ENCODE data around the gene SHC3.

Gene SHC3

DNA sequence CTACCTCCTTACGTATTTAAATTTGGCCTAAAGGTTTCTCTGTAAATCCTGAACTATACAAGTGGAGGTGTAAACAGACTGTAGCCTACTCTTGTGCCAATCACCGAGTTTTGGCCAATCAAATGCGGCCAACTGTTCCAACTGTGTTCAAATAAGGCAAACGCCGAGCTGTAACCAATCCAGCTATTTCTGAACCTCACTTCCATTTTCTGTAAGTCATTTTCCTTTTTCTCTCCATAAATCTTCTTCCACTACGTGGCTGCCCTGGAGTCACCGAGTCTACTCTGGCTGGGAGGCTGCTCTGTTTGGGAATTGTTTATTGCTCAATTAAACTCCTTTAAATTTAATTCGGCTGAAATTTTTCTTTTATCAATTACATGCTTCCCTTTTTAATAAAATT lies 129.0 kb downstream of the SHC3 start:
- DNase-seq: no peak

DNA sequence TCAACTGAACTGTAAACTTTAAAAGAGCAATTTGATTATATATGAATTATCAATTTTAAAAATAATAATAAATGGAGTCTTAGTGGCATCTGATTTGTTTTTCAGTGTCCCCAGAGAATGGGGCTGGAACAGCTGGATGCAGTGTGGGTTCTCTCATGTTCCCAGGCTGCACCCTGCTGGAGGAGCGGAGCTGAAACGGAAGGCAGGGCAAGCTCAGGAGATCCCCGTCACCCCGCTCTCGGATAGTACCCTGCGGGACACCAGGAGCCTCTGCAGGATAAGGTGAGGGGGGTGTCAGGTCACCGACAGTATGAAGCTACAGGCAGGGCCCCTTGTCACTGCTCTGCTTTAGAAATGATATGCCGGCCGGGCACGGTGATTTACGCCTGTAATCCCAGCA lies 130.0 kb downstream of the SHC3 start:
- no peak for DNase-seq

DNA sequence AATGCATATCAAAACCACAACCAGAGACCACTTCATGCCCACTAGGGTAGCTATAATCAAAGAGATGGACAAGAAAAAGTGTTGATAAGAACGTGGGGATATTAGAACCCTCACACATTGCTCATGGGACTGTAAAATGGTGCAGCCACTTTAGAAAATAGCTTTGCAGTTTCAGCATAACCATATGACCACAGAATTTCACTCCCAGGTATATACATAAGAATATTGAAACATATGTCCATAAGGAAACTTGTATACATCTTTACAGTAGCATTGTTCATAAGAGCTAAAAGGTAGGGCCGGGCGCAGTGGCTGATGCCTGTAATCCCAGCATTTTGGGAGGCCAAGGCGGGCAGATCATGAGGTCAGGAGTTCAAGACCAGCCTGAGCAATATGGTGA lies 131.0 kb downstream of the SHC3 start:
- DNase-seq: no peak

DNA sequence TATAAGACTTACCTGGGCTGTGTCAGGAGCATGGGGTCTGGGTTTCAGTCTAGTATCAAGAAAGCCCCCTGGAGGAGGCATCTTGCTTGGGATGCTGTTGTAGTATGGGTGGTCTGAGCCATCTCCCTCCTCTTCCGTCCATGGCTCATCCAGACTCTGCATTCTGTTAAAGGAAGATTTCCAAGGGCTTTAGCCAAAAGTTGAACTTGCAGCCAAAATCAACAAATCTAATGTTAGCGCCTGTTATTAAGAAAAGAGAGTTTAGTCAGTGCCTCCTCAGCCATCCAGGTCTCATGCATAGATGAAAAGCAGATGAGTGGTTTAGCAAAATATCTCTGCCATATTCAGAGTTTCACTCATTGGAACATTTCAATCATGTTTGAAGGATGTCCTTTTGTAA lies 131.8 kb downstream of the SHC3 start:
- no peak for DNase-seq

DNA sequence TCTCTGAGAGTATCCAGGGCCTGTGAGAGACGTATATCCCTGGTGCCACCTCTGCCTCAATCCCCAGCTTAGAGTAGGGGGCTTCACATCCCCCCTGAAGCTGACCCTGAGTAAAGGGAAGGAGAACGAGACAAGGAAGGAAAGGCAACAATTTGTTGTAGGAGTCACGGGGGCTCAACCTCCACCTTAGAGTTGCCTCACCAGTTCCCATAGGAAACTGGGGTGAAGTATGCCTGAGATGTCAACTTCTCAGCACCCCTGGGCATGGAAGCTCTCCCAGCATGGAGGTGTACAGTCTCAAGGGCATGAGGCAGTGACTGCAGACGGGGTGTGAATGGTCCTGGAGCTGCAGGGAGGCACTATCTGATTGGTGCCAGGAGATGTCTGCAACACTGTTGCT lies 133.7 kb downstream of the SHC3 start:
- no peak for DNase-seq

DNA sequence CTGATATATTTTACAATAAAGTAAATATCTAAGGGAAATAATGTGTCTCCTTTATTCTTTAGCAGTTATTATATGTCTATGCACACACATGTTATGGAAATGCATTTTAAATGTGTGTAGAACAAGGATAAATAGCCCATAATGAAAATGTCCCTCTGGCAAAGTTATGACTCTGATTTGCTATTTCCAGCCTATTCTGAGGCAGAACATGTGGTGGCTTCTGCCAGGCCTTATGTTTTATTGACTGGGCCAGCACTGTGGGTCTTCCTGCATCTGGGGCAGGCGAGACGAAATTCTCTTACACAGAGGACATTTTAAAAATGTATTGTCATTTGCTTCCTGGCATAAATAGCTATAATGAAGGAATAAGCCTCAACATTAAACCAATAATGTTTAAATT lies 134.5 kb downstream of the SHC3 start:
- DNase-seq: no peak

DNA sequence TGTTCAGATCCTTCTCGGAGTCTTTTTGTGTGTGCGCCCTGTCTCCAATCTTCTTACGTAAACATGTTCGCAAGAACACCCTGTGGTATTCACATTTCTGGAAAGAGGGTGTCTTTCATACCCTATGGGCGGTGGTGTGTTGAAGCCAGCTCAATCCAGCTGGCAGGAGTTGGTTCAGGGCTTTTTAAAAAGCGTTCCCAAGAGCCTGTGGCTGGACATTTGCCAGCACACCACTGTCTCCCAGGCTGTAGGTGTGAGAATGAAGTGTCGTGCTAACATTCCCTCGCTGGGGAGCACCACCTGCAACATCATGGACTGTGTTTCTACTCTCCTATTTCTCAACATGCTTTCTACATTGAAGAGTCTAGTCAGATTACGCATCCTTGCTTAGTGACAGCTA lies 135.6 kb downstream of the SHC3 start:
- no peak for DNase-seq

DNA sequence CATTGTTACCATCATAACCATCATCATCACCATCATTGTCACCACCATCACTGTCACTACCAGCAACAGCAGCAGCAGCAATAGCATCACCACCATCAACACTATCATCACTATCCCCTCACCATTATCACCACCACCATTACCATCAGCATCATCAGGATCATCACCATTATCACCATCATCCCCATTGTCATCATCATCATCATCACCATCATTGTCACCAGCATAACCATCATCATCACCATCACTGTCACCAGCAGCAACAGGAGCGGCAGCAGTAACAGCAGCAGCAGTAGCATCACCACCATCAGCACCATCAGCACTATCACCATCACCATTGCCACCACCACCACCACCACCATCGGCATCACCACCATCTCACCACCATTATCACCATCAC lies 139.0 kb downstream of the SHC3 start:
- no peak for DNase-seq

DNA sequence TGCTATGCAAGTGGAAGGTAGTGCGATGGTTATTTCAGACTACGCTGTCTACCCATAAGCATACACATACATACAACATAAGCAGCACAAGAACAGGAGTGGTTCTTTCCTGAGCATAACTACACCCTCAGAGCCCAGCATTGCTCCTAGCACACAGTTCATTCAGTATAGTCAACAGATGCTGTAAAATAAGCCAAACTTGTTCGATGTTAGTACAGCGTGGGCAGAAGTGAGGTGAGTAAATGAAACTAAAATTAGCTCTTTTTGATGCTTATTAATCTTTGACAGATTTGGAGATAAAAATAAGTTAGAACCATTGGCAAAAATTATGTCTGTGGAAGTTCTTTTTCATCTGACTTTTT lies 139.5 kb downstream of the SHC3 start:
- no peak for DNase-seq

DNA sequence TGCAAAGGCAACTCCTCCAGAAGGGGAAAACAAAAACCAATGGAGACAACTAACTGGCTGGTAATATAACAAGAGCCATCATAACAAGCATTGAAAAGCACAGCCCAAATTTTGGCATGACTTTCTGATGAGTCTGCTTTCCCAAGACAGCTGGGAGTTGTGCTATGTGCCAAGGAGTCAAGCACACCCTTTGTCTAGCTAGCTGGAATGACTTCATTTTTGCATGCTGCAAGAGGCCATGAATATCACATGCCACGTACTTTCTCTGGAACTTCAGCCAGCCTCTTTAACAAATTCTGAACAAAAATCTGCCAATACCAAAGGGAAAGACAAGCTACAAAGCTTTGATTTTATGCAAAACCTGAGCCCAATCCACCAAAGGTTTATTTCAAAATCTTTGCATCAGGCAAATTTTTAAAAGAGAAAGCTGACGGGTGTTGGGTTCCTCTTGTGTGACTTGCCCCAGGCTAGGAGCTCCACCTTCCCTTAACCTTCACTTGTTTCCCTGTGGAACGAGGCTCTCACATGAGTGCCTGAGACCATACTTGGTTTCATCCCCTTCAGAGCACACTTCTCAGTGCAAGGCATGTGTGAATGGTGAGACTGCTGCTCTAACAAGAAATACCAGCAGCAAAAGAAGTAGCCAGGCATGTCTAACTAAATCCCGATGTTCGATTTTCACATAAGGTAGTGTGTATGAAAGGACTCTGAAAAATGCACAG lies 140.1 kb downstream of the SHC3 start:
- DNase-seq: no peak

DNA sequence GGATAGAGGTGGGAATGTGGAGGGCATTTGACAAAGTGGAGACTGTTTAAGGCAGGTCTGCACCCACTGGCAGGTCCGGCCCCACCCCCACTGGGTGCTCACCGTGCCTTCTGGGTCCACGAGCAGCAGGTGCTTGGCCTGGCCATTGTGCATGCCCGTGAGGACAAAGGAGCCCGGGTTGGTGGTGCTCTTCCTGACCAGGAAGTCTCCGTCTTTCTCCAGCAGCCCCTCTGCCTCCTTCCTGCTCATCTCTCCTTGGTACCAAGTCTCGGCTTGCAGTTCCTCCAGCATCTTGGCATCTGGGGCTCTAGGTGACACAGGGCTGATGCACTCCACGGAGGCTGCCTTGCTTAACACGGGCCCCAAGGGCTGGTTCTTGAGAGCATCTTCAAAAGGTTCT lies 140.7 kb downstream of the SHC3 start:
- no peak for DNase-seq

DNA sequence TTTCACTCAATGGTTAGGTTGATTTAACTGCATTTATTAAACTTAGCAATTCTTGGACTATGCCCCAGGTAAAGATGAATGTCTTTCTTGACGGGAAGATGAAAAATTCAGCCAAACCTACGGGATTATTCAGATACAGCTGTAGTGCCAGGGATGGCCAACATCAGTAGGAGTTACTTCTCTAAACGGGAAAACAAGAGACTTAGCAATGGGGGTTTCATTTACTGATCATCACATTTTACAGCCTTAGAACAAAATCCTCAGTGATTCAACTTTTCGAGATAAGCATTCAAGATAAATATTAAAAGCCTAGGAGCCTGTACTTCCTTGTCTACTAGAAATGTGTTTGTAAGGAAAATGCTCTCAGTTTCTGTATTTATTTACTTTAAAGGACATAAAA lies 141.3 kb downstream of the SHC3 start:
- DNase-seq: no peak

DNA sequence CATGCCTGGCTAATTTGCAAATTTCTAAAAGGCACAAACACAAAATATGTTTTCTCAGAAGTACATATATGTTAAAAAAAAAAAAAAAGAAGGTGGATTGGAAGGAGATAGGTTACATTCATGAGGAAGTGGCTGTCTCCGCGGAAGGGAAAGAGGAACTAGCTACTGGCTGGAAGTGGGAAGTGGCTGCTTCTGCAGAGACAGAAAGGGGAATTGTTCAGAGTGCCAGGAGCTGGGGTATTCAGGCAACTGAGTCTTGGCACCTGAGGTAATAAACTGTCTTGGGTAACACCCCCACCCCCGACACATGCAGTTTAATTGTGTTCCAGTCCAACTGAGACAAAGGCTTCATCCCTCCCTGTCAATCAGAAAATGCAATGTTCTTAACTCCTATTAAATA lies 141.7 kb downstream of the SHC3 start:
- no peak for DNase-seq

DNA sequence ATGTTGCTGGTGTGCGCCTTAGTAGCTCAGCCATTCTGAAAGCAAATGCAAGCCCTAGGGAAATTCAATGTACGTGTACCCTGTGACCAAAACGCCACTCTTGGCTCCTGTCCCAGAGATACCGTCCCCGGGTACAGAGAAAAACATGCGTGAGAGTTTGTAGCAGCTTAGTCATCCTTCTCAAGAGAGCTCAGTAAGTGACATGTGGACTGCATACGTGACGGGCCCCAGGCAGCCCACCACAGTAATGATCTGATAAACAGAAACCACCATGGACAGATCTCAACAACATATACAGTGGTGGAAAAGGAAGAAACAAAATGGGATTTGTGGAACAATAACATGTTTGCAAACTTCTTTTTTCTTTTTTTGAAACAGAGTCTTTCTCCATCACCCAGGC lies 142.2 kb downstream of the SHC3 start:
- no peak for DNase-seq

DNA sequence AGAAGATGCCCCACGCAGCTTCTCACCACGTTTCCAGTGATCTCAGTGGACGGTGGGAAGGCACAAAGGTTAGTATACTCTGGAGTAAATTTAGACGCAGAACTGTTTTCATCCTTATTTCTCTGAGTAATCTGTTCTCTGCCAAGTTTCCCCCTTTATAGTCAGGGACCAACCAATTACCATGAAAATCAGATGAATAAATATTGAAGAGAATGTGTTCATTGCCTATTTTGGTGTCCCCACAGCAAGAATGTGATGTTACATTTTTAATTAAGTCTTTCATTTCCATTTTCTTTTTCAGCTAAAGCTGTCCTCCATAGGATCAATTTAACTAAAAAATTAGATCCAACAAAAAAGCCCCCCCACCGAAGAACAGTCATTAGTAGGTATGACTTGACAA lies 146.0 kb downstream of the SHC3 start:
- no peak for DNase-seq

DNA sequence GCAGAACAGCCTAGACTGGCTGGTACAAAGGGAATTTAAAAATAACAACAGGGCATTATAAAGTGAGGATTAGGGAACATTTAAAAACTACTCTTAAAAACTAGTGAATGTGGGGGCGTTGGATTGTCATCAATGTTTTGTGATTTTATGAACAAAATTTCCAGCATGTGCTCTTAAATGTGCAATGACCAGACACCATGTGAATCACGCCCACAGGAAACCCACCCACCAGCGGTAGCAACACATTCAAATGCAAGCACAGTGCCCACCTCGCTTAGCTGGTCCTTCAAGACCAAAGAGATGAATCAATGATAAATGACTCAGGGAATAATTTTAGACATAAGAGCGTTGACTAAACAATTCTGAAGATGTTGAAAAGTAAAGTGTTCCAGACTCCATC lies 146.4 kb downstream of the SHC3 start:
- DNase-seq: no peak

DNA sequence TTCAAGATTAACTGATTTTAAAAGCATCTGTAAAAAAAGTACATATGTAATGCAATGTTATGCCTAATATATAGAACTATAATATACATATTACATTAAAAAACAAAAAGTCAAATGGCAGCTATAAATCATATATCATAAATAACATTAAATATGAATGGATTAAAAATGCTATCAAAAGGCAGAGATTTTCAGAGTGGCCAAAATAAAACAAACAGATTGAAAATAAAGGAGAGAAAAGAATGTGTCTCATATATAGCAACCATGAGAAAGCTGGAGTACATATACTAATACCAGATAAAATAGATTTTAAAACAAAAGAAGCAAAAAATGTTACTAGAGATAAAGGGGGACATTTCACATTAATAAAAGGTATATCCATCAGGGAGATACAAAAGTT lies 148.8 kb downstream of the SHC3 start:
- no peak for DNase-seq

DNA sequence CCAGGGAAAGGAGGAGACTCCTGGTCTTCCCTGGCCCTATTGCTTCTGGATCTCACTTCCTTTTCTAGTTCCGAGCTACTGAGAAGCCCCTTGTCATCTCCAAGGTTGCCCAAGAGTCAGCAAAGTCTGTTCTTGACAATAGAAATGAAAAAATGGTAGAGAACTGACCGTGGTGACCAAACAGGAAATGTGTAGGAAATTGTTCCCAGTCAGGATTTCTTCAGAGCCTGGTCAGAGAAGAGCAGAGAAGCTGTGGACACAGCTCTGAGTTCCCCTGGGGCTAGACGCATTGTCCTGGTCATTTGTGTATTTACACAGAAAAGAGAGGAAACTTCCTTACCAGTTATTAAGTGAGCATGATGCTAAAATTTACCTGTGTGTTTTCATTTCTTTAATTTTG lies 151.7 kb downstream of the SHC3 start:
- DNase-seq: no peak

DNA sequence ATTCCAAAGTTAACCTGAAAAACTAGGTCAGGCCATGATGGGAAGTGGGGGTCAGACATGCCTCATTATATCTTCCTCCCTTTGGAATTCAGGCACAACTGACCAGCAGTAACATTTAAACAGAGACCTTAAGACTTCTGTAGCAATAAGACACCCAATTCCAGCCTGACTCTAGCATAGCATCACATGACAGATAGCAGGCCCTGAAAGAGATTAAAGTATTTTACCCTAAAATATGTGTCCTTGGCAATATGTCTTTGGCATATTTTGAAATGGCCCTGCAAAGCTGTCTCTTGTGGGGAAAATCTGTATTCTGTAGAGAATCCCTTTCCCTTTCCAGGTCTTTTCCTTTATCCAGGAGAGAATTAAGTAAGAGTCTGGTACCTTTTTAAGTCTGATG lies 153.1 kb downstream of the SHC3 start:
- DNase-seq: no peak

DNA sequence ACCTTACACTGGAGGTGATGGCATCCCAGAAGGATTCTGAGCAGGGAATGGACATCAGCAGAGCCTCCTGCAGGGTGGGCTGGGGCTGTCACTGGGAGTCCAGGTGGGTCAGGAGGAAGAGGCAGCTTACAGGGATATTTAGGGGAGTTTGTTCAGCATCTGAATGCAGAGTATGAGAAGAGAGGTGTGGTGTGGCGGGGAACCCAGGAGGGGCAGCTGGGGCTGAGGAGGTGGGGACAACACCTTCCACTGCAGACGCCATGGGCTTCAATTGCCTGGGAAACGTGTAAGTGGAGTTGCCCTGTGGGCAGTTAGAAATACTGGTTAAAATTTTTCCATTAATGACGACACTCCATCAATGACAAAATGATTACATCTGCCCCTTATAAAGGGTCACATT lies 153.9 kb downstream of the SHC3 start:
- no peak for DNase-seq

DNA sequence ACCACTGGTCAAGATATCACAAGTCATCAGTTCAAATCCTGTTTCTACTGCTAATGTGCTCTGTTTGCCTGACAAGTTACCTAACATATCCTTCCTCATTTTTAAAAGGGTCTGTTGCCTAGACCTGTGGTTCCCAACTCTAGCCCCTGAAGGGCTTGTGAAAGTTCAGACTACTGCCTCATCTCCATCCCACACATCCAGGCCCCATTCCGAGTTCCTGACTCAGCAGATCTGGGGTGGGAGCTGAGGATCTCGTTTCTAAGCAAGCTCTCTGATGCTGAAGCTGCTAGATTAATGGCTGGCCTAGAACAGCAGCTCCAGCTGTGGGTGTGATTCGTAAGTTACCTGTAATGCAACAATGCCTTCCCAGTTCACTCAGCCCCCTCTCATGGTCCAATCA lies 154.9 kb downstream of the SHC3 start:
- no peak for DNase-seq

DNA sequence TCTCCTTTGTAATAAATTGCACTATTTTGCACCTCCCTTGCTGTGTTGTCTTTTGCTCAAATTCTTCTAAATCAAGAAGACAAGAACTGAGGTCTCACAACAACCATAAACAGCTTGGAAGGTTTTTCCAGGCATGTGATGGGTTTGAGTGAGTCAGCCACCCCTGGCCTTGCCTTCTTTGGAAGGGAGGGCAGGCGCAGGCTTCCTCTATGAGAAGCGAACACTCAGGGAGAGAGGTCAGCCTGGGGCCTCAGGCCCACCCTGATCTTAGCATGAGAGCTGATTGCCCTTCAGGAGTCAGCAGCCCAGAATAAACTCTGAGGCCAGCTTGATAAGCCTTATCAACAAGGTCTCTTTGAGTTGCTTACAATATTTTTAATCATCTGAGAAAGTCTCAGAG lies 155.7 kb downstream of the SHC3 start:
- no peak for DNase-seq

DNA sequence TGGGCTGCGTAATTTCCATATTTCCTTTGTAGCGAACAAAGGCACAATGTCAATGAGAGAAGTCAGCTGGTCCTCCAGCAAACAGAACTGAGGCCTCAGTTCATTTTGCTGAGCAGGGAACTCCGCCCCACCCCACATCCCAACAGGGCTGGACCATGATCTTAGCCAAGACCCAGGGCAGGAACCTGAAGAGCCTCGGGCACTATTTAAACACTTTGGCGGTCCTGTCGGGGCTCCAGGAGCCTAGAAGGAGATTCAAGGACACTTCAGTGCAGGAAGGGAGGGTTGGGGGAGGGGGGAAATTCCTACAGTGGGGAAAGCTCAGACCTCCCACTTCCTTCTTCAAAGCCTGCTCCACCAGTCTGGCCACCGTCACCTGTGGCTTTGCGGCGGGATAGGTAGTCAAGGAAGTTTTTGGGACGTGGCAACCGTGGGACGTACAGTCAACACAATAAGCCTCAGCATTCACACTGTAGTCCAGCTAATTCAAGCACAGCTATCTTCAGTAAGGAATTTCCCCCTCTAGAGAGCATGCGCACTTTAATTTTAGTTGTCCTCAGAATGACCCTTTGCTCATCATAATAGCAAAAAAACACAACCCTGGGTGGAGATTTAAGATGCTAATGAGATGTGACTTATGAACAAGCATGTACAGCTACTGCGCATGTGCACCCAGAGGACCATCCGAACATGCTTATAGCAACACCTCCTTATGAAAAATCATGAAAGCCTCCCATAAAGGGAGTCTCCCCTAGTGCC lies 156.4 kb downstream of the SHC3 start:
- DNase-seq: no peak

DNA sequence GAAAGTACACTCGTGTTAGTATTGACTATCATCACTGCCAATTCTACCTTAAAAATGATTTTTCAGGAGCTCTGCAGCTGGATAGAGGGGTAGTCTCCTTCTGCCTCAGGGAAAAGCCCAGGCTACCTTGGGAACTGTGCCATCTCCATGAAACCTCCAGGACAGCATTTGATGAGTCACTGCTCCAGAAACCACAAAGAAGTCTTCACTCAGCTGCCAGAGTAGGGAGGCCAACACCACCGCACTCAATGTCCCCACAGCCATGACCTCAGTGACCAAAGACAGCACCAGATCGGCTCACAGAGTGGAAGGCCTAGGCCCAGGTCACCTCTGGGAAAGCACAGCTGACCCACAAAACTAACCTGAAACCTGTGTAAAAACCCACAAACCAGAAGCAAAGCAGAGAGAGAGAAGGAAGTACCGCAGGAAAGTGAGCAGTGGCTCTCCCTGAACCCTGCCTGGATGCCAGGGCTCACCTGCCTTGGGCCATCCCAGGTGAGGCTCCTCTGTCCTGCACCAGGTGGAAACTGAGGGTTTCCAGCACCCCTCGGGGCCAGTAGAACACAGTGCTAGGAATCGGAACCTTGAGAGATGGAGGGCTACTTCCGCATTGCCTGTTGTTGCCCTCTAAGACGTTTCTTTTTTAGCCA lies 157.3 kb downstream of the SHC3 start:
- DNase-seq: no peak

DNA sequence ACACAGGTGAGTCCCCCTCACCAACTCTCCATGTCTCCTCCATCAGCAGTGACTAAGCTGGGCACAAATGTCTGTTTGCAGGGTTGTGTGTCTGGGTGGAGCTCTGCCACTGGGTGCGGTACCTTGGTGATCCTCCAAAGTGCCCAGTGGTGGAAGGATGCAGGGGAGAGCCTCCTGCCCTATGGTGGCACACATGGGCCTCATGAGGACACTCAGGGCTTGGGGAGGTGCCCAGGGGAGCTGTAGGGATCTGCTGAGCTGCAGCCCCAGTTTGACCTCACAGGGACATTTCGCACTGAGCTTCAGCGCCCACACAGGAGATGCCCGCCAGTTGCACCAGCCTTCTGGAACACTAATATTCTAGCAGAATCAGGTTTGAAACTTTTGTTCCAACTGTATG lies 157.9 kb downstream of the SHC3 start:
- DNase-seq: no peak

Measured in activated CD8-positive, alpha-beta memory T cell treated with anti-CD3 and anti-CD28 coated beads, Interleukin-2, amount 50 U/mL, for 48 hours (primary cell).